ENCODE results near the gene GAD1. TPM values are rescaled to one million over a fixed set of nuclear protein-coding genes. Genes with fewer than 3 reads are reported as not detected.
A peak's percentile ranks its signal among the peaks of the same experiment; 100 is the strongest.

GAD1 gene
- total and polyA plus RNA-seq, 3 donors from 2014 or later = 8.5 to 46.0 (median 12.5) TPM

DNA sequence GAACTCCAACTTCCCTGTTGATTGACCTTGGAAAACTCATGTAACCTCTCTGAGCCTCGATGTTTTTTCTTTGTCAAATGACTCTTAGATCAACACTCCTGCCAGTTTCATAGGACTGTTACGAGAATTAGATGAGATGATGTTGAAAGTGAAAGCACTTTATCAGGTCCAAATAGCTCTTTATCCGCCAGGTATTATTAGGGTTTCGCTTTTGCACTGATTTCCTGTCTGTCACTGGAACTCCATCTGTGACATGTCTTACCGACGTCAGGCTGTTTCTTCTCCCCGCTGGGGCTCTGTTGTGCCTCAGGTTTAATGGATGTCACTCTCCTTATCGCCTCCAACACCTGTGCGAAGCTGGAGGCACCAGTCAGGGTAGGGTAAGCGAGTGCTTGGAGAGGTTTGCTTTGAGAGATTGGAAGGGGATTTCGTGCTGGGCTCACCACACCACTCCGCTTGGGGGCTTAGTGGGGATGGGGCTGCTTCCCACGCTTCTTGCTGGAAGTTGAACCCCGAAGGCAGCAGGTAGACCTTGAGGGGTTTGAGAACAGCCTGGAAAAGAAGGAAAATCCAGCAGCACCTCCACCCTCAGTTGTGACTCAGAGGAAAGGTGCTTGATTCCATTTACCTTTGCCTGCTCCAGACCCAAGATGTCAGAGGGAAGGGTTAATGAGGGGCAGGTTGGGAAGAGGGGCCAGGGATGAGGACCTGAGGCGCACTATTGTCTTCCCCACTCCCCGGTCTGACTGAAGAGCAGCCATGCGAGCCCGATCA is 4.3 kb downstream of the GAD1 start:
- no peak overlapping the region for H3K4me3 ChIP-seq
- no peaks in the 10 kb centered on the region for H3K36me3 ChIP-seq (ENCODE audit: low read depth, missing control alignments)
- H3K4me1 ChIP-seq = peaks cover 66% of the 10 kb centered on the region
- no peak overlapping the region for H3K27ac ChIP-seq
- intact Hi-C loops (cut with DNase I; ENCODE audit: low total_unique reads) = no loop called here
- no peak for DNase-seq
- WGBS, 2 donors = 18 to 22% methylated on average over 18 of the region's 18 CpGs
- H3K27me3 ChIP-seq = no peaks in the 10 kb centered on the region
- H3K9me3 ChIP-seq = no peaks in the 10 kb centered on the region
- no peak for TF ChIP-seq CTCF (IDR thresholded peaks at IDR 0.05)
- no peak for TF ChIP-seq POLR2A (IDR thresholded peaks at IDR 0.05)

DNA sequence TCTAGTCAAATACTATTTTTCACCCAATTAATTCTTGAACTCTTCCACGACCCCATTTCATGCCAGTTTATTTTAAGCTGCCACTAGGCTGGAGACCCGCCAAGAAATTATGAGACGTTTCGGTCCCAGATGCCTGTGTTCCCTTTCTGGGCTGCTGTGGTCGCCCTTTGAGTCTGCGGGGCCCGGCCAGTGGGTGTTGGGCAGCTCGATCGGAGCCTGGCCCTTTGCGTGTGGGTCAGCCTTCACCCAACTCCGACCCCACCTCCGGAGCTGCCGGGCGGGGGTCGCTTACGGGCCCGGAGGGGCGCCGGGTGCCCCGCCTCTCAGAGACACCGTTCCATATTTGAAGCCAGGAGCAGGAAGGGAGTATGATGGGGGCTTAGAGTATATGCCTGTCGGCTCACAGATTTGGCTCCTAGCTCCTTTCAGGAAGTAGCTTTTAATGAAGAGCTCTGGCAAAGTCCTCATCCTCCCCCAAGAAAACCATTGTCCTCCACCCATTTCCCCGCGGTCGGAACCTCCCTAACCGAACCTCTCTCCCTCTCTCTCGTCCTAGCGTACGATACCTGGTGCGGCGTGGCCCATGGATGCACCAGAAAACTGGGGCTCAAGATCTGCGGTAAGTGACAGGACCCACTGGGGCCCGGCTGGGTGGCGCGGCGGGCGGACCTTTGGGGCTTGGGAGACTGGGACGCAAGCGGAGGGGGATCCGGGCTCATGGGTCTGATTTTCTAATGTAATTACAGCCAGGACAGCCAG is 5.0 kb downstream of the GAD1 start:
- H3K36me3 ChIP-seq (ENCODE audit: low read depth, missing control alignments) = no peaks in the 10 kb centered on the region
- peaks cover 59% of the 10 kb centered on the region for H3K4me1 ChIP-seq
- DNase-seq = no peak
- TF ChIP-seq CTCF (IDR thresholded peaks at IDR 0.05) (no peak), POLR2A (IDR thresholded peaks at IDR 0.05) (no peak)
- intact Hi-C loops (cut with DNase I; ENCODE audit: low total_unique reads) = no loop called here
- 5 to 6% methylated on average over 27 to 40 of the region's 40 CpGs for WGBS, 2 donors
- H3K4me3 ChIP-seq = peak overlapping the region in 1 of 2 donors; percentile 3
- H3K27me3 ChIP-seq = no peaks in the 10 kb centered on the region
- no peaks in the 10 kb centered on the region for H3K9me3 ChIP-seq
- H3K27ac ChIP-seq = no peak overlapping the region

GRCh38 chr2:170822290-170823087 is 5.8 kb downstream of the GAD1 start:
- H3K9me3 ChIP-seq = no peaks in the 10 kb centered on the region
- no peaks in the 10 kb centered on the region for H3K36me3 ChIP-seq (ENCODE audit: low read depth, missing control alignments)
- peaks cover 53% of the 10 kb centered on the region for H3K4me1 ChIP-seq
- intact Hi-C loops (cut with DNase I; ENCODE audit: low total_unique reads) = no loop called here
- peak overlapping the region in 1 of 2 donors; percentile 3 for H3K4me3 ChIP-seq
- peak; percentile 54 for DNase-seq
- H3K27me3 ChIP-seq = no peaks in the 10 kb centered on the region
- peak in 2 of 3 experiments; percentile 19 to 36 for TF ChIP-seq CTCF (IDR thresholded peaks at IDR 0.05)
- TF ChIP-seq POLR2A (IDR thresholded peaks at IDR 0.05) = no peak
- no peak overlapping the region for H3K27ac ChIP-seq
- WGBS, 2 donors = 3 to 7% methylated on average over 28 to 43 of the region's 43 CpGs

- Histone ChIP-seq H3K27ac (no peak overlapping the region), H3K9me3 (no peaks in the 10 kb centered on the region), H3K36me3 (ENCODE audit: low read depth, missing control alignments) (no peaks in the 10 kb centered on the region), H3K4me3 (peak overlapping the region in 1 of 2 donors; percentile 27), H3K4me1 (peaks cover 50% of the 10 kb centered on the region), H3K27me3 (no peaks in the 10 kb centered on the region)
- TF ChIP-seq CTCF (IDR thresholded peaks at IDR 0.05) = no peak
- TF ChIP-seq POLR2A (IDR thresholded peaks at IDR 0.05) = no peak
- 0% methylated on average over 10 to 31 of the region's 61 CpGs for WGBS, 2 donors
- intact Hi-C loops (cut with DNase I; ENCODE audit: low total_unique reads) = no loop called here
- peak; percentile 74 for DNase-seq
These were observed 6.6 kb downstream of the GAD1 start for GRCh38 chr2:170823088-170823897.

Data from testis (tissue), 3 donors.